Bronchus fibroblast of lung (primary cell): ENCODE measurements around the gene RXFP2. TPM values are rescaled to one million over a fixed set of nuclear protein-coding genes. Genes with fewer than 3 reads are reported as not detected.

ENCODE experiments used
- total RNA-seq: library from RNA; depleted of rRNA; stranded (reverse); fragments of >200 nt; gene quantifications from 2 replicates; pipeline ENCODE4 v1.2.3, GENCODE V29; 2015

RXFP2 gene, protein sequence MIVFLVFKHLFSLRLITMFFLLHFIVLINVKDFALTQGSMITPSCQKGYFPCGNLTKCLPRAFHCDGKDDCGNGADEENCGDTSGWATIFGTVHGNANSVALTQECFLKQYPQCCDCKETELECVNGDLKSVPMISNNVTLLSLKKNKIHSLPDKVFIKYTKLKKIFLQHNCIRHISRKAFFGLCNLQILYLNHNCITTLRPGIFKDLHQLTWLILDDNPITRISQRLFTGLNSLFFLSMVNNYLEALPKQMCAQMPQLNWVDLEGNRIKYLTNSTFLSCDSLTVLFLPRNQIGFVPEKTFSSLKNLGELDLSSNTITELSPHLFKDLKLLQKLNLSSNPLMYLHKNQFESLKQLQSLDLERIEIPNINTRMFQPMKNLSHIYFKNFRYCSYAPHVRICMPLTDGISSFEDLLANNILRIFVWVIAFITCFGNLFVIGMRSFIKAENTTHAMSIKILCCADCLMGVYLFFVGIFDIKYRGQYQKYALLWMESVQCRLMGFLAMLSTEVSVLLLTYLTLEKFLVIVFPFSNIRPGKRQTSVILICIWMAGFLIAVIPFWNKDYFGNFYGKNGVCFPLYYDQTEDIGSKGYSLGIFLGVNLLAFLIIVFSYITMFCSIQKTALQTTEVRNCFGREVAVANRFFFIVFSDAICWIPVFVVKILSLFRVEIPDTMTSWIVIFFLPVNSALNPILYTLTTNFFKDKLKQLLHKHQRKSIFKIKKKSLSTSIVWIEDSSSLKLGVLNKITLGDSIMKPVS
- total RNA-seq: not detected in 2 replicates

DNA sequence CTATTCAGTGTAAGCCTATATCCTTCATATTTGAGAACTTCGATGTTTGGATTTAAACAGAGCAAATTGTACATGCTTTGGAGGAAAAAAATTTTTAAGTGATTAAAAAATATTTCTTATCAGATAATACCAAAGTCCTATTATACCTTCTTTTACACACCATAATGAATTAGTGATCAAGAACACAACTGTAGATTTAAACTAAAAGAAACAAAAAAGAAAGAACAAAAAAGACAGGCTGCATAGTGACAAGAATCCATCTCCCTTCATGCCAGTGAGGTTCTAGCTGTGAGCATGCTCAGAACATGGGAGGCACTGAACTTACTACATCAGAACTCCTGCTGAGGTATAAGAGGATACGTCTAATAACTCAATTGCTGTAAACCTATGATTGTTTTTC, at the start of gene RXFP2:
Gene RXFP2, plus strand, starts transcription at position 301 of the 400 bp plus-strand sequence. Its CDS starts 87 bp downstream, at position 388.

